ENCODE results near the gene ZFP28.
A peak's percentile ranks its signal among the peaks of the same experiment; 100 is the strongest.

GRCh38 chr19:56594783-56595547 lies 56.2 kb downstream of the ZFP28 start, which contains the start of gene ZNF71:
- TF ChIP-seq EP300 (conservative IDR thresholded peaks at IDR 0.05; ENCODE audit: poor library complexity, severe bottlenecking): peak; percentile 23
- no peak for TF ChIP-seq CTCF (IDR thresholded peaks at IDR 0.05; ENCODE audit: poor library complexity, severe bottlenecking)
- no peak for TF ChIP-seq EZH2 (IDR thresholded peaks at IDR 0.05; ENCODE audit: borderline replicate concordance, insufficient read depth, low read length, poor library complexity, severe bottlenecking)
- peak; percentile 79 for TF ChIP-seq MXI1 (conservative IDR thresholded peaks at IDR 0.05; ENCODE audit: poor library complexity, severe bottlenecking)
- no peak for TF ChIP-seq SMC3 (conservative IDR thresholded peaks at IDR 0.05; ENCODE audit: poor library complexity)
- peak; percentile 88 for TF ChIP-seq POLR2AphosphoS5 (IDR thresholded peaks at IDR 0.05)
- TF ChIP-seq REST (IDR thresholded peaks at IDR 0.05; ENCODE audit: borderline replicate concordance): peak; percentile 85

Measured in neural cell (in vitro differentiated cells).